GM12801 (cell line): ENCODE data around the gene NEU1.

Source experiments
- CTCF ChIP-seq: IDR thresholded peaks from one replicate; pipeline ENCODE4 v1.5.1; 2011; ENCODE audit warnings: control low read depth; ENCODE audit not compliant: insufficient read length; ENCODE audit errors: extremely low read depth

Gene NEU1

GRCh38 chr6:31879901-31880300 is 17.3 kb upstream of the NEU1 start:
- no peak for TF ChIP-seq CTCF

- TF ChIP-seq CTCF = no peak
Observed at GRCh38 chr6:31879143-31879542, 16.5 kb upstream of the NEU1 start.

- TF ChIP-seq CTCF = no peak
Observed at GRCh38 chr6:31878726-31879125, 16.1 kb upstream of the NEU1 start, which contains the start of gene SLC44A4. Gene SLC44A4 (minus strand): TSS chr6:31878997. CDS start chr6:31878980, 17 bp downstream.

GRCh38 chr6:31878222-31878621 is 15.6 kb upstream of the NEU1 start:
- TF ChIP-seq CTCF = no peak

- TF ChIP-seq CTCF = no peak
Observed at GRCh38 chr6:31877651-31878161, 15.1 kb upstream of the NEU1 start.

- TF ChIP-seq CTCF = no peak
Observed at GRCh38 chr6:31877125-31877650, 14.6 kb upstream of the NEU1 start.

GRCh38 chr6:31876357-31876756 is 13.7 kb upstream of the NEU1 start:
- no peak for TF ChIP-seq CTCF
